ENCODE measurements around the gene ATE1.

Gene ATE1

GRCh38 chr10:121696854-121697253 lies 231.0 kb downstream of the ATE1 start:
- peak in 1 of 2 donors; percentile 27 for DNase-seq (ENCODE audit: low read depth in 2 of 2)

- no peak for DNase-seq (ENCODE audit: low read depth in 2 of 2)
Observed at GRCh38 chr10:121695731-121696464, 231.9 kb downstream of the ATE1 start.

GRCh38 chr10:121694966-121695643 lies 232.7 kb downstream of the ATE1 start:
- DNase-seq (ENCODE audit: low read depth in 2 of 2): no peak

GRCh38 chr10:121694327-121694965 lies 233.4 kb downstream of the ATE1 start:
- no peak for DNase-seq (ENCODE audit: low read depth in 2 of 2)

GRCh38 chr10:121692626-121693025 lies 235.2 kb downstream of the ATE1 start:
- no peak for DNase-seq (ENCODE audit: low read depth in 2 of 2)

GRCh38 chr10:121690970-121691369 lies 236.9 kb downstream of the ATE1 start:
- no peak for DNase-seq (ENCODE audit: low read depth in 2 of 2)

Data from stimulated activated CD4-positive, alpha-beta T cell treated with anti-CD3 and anti-CD28 coated beads, Interleukin-15, amount 100 ng/mL, for 48 hours (primary cell).